Measurements from ENCODE around the gene PACRG.

DNA sequence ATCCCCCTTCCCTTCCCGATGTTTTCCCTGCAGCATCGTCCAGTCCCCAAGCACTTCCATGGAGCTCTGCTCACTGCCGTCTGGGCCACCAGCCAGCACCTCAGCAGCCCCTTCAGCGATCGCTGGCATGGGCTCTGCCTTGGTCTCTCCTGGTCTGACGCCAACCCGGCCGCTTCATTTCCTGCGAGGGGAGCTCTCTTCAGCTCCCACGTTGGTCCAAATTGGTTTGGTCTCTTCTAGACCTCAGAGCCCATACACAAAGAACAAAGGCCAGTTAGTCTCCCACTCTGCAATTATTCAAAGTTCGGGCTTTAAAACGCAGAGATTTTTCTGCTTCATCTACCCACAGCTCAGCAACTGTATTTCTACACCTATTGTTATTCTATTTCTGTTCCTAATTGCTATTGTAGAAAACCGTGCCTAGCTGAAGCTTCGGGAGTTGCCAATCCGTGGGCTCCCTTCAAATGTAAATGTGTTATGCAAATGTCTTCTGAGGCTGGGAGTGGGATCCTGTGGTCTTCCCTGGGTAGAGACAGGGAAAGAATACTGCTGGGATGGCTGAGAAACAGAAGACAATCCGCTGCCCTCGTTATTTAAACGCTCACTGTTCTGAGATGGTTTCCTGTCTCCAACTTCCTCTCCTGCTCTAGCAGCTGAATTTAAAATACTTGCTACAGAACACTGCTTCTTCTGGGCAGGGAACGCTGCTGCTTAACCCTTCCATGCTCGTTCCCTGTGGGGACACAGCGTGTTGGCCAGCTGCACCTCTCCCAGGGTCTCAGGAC lies 532.5 kb downstream of the PACRG start:
- TF ChIP-seq, protein P1, sequence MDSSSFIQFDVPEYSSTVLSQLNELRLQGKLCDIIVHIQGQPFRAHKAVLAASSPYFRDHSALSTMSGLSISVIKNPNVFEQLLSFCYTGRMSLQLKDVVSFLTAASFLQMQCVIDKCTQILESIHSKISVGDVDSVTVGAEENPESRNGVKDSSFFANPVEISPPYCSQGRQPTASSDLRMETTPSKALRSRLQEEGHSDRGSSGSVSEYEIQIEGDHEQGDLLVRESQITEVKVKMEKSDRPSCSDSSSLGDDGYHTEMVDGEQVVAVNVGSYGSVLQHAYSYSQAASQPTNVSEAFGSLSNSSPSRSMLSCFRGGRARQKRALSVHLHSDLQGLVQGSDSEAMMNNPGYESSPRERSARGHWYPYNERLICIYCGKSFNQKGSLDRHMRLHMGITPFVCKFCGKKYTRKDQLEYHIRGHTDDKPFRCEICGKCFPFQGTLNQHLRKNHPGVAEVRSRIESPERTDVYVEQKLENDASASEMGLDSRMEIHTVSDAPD (CRISPR knock-in tag; IDR thresholded peaks at IDR 0.05): no peak
- TF ChIP-seq, protein P2, sequence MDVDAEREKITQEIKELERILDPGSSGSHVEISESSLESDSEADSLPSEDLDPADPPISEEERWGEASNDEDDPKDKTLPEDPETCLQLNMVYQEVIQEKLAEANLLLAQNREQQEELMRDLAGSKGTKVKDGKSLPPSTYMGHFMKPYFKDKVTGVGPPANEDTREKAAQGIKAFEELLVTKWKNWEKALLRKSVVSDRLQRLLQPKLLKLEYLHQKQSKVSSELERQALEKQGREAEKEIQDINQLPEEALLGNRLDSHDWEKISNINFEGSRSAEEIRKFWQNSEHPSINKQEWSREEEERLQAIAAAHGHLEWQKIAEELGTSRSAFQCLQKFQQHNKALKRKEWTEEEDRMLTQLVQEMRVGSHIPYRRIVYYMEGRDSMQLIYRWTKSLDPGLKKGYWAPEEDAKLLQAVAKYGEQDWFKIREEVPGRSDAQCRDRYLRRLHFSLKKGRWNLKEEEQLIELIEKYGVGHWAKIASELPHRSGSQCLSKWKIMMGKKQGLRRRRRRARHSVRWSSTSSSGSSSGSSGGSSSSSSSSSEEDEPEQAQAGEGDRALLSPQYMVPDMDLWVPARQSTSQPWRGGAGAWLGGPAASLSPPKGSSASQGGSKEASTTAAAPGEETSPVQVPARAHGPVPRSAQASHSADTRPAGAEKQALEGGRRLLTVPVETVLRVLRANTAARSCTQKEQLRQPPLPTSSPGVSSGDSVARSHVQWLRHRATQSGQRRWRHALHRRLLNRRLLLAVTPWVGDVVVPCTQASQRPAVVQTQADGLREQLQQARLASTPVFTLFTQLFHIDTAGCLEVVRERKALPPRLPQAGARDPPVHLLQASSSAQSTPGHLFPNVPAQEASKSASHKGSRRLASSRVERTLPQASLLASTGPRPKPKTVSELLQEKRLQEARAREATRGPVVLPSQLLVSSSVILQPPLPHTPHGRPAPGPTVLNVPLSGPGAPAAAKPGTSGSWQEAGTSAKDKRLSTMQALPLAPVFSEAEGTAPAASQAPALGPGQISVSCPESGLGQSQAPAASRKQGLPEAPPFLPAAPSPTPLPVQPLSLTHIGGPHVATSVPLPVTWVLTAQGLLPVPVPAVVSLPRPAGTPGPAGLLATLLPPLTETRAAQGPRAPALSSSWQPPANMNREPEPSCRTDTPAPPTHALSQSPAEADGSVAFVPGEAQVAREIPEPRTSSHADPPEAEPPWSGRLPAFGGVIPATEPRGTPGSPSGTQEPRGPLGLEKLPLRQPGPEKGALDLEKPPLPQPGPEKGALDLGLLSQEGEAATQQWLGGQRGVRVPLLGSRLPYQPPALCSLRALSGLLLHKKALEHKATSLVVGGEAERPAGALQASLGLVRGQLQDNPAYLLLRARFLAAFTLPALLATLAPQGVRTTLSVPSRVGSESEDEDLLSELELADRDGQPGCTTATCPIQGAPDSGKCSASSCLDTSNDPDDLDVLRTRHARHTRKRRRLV (CRISPR knock-in tag; IDR thresholded peaks at IDR 0.05): no peak
- TF ChIP-seq, protein P3, sequence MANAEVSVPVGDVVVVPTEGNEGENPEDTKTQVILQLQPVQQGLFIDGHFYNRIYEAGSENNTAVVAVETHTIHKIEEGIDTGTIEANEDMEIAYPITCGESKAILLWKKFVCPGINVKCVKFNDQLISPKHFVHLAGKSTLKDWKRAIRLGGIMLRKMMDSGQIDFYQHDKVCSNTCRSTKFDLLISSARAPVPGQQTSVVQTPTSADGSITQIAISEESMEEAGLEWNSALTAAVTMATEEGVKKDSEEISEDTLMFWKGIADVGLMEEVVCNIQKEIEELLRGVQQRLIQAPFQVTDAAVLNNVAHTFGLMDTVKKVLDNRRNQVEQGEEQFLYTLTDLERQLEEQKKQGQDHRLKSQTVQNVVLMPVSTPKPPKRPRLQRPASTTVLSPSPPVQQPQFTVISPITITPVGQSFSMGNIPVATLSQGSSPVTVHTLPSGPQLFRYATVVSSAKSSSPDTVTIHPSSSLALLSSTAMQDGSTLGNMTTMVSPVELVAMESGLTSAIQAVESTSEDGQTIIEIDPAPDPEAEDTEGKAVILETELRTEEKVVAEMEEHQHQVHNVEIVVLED (CRISPR knock-in tag; IDR thresholded peaks at IDR 0.05; ENCODE audit: borderline replicate concordance): no peak
- TF ChIP-seq KLF16 (CRISPR knock-in tag; IDR thresholded peaks at IDR 0.05) (no peak), FOXJ3 (CRISPR knock-in tag; IDR thresholded peaks at IDR 0.05; ENCODE audit: borderline replicate concordance) (no peak)
